Cardiac fibroblast (primary cell): ENCODE results near the gene MACROD2.

ENCODE experiments used
- DNase-seq, 2 donors: peaks; one replicate each; pipeline versions ENCODE4 v3.0.0 to v3.0.0-alpha.2; 2010; ENCODE audit warnings: low read depth in 2 of 2
- H3K4me3 ChIP-seq, 2 donors: replicated peaks in 1 of 2; 1 replicate in 1 of 2; 2 replicates in 1 of 2; pipeline ENCODE4 v1.5.1; 2011; ENCODE audit warnings: low read depth in 2 of 2, low read length in 2 of 2, mild to moderate bottlenecking in 2 of 2, moderate library complexity in 1 of 2
- CTCF ChIP-seq: IDR thresholded peaks from one replicate; pipeline ENCODE4 v1.5.1; 2011; ENCODE audit warnings: low read depth, mild to moderate bottlenecking, low read length, inconsistent platforms

Gene MACROD2

GRCh38 chr20:15077733-15078250 lies 1082.5 kb downstream of the MACROD2 start:
- H3K4me3 ChIP-seq = no peak overlapping the region
- TF ChIP-seq CTCF = no peak
- no peak for DNase-seq

- no peak overlapping the region for H3K4me3 ChIP-seq
- TF ChIP-seq CTCF = no peak
- no peak for DNase-seq
These were observed 1084.5 kb downstream of the MACROD2 start for GRCh38 chr20:15079594-15080340.

GRCh38 chr20:15081261-15081660 lies 1085.9 kb downstream of the MACROD2 start:
- H3K4me3 ChIP-seq = no peak overlapping the region
- no peak for DNase-seq
- TF ChIP-seq CTCF = no peak

- no peak overlapping the region for H3K4me3 ChIP-seq
- no peak for TF ChIP-seq CTCF
- DNase-seq = no peak
These were observed 1096.2 kb downstream of the MACROD2 start for GRCh38 chr20:15091421-15092037.

GRCh38 chr20:15098351-15098750 lies 1103.0 kb downstream of the MACROD2 start:
- DNase-seq = no peak
- no peak for TF ChIP-seq CTCF
- no peak overlapping the region for H3K4me3 ChIP-seq

- DNase-seq = no peak
- no peak overlapping the region for H3K4me3 ChIP-seq
- TF ChIP-seq CTCF = no peak
These were observed 1103.8 kb downstream of the MACROD2 start for GRCh38 chr20:15099130-15099529.
